Stimulated activated CD8-positive, alpha-beta memory T cell treated with anti-CD3 and anti-CD28 coated beads, Interleukin-2, amount 100 ng/mL, for 48 hours (primary cell): ENCODE data around the gene MED16.

Experiments used
- DNase-seq, 2 donors: peaks; one replicate each; pipeline ENCODE4 v3.0.0-alpha.2; 2020; ENCODE audit warnings: low read depth in 2 of 2

Gene MED16

GRCh38 chr19:892894-893689, at the start of gene MED16, which contains the start of gene RNU6-9:
Gene MED16 (minus strand): TSS chr19:893187. CDS start chr19:891131, 2,056 bp downstream.
Gene RNU6-9 (plus strand): TSS chr19:893484.
- DNase-seq: peak; percentile 79

GRCh38 chr19:942133-942645, 49.2 kb upstream of the MED16 start:
- DNase-seq: no peak

- DNase-seq: no peak
These were observed 48.5 kb upstream of the MED16 start for GRCh38 chr19:941292-942132.

GRCh38 chr19:940591-941291, 47.8 kb upstream of the MED16 start:
- DNase-seq: no peak

- DNase-seq: no peak
These were observed 46.9 kb upstream of the MED16 start for GRCh38 chr19:939922-940321.

- no peak for DNase-seq
These were observed 46.5 kb upstream of the MED16 start for GRCh38 chr19:939439-939838.

GRCh38 chr19:938233-938923, 45.4 kb upstream of the MED16 start:
- no peak for DNase-seq

GRCh38 chr19:937259-937694, 44.3 kb upstream of the MED16 start:
- DNase-seq: no peak

GRCh38 chr19:936175-936546, 43.2 kb upstream of the MED16 start:
- DNase-seq: no peak

- DNase-seq: no peak
These were observed 42.0 kb upstream of the MED16 start for GRCh38 chr19:934865-935479.

- DNase-seq: no peak
These were observed 41.3 kb upstream of the MED16 start for GRCh38 chr19:934197-934840.

- no peak for DNase-seq
These were observed 40.5 kb upstream of the MED16 start for GRCh38 chr19:933553-933882.

GRCh38 chr19:932648-933552, 39.9 kb upstream of the MED16 start:
- no peak for DNase-seq

- no peak for DNase-seq
These were observed 39.1 kb upstream of the MED16 start for GRCh38 chr19:931860-932647.

- DNase-seq: no peak
These were observed 36.9 kb upstream of the MED16 start for GRCh38 chr19:929891-930258.

- DNase-seq: no peak
These were observed 36.4 kb upstream of the MED16 start for GRCh38 chr19:929203-929890.

GRCh38 chr19:928471-929202, 35.6 kb upstream of the MED16 start:
- DNase-seq: no peak
